LNCAP (cell line): ENCODE results near the gene ARHGAP22.

Experiments
- TF ChIP-seq, protein P1 (sequence below): fragments of 450-650 bp; IDR thresholded peaks from 2 replicates; pipeline ENCODE4 v1.5.1; 2017; ENCODE audit warnings: mild to moderate bottlenecking

The ARHGAP22 gene

DNA sequence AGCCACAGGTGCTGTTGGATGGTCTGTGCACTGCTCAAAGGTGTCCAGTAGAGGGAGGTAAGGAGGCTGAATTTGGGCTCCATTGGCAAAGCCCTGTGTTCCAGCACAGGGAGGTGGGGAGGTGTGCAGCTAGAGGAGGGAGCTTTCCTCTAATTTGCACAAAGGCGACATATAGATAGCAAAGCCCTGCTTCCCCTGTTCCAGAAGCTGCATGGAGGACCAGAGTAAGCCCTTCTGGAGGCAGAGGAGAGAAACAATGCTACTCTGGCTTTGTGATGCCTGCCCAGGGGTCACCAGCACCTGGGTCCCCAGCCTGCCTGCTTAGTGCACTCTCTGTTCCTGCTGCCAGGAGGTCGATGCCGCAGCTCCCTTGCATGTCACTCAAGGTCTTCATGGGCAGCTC, 3.4 kb upstream of the ARHGAP22 start:
- TF ChIP-seq, protein P1, sequence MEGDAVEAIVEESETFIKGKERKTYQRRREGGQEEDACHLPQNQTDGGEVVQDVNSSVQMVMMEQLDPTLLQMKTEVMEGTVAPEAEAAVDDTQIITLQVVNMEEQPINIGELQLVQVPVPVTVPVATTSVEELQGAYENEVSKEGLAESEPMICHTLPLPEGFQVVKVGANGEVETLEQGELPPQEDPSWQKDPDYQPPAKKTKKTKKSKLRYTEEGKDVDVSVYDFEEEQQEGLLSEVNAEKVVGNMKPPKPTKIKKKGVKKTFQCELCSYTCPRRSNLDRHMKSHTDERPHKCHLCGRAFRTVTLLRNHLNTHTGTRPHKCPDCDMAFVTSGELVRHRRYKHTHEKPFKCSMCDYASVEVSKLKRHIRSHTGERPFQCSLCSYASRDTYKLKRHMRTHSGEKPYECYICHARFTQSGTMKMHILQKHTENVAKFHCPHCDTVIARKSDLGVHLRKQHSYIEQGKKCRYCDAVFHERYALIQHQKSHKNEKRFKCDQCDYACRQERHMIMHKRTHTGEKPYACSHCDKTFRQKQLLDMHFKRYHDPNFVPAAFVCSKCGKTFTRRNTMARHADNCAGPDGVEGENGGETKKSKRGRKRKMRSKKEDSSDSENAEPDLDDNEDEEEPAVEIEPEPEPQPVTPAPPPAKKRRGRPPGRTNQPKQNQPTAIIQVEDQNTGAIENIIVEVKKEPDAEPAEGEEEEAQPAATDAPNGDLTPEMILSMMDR: peak; percentile 83

DNA sequence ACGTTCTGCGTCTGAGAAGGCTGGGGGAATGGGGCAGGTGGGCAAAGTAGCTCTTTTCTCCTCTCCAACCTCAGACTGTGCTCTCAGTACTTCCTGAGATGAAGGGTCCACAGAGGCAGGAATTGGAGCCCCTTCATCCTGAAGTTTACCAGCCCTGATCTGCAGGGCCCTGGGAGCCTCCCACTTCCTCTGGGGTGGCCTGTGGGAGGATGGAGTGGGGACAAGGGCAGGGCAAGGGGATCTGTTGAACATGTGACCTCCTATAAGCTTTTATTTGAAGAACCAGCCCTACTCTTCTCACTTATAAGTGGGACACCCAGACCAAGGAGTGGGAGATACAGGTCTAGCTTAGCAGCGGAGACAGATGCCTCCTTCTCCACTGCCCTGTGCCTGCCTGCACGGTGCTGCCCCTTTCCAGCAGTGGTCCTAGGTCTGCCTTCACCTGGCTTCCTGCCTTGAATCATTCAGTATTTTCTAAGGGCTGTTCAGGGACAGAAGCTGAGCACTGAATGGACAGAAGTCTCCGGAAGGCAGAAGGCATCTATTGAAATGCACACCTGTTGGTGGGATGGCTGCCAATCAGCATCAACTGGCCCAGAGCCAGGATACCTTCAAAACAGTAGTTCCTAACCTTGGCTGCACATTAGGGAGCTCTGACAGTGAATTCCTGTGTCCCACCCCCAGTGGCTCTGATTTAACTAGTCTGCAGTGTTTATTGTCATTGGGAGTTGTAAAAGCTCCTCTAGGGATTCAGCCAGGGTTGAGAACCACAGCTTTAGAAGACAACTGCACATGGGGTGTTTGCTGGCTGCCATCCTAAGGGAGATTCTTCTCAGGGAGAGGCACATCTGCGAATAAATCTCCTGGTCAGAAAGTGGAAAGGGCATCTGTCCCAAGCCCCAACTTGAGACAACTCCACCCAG, 2.7 kb upstream of the ARHGAP22 start:
- TF ChIP-seq, protein P1: no peak

DNA sequence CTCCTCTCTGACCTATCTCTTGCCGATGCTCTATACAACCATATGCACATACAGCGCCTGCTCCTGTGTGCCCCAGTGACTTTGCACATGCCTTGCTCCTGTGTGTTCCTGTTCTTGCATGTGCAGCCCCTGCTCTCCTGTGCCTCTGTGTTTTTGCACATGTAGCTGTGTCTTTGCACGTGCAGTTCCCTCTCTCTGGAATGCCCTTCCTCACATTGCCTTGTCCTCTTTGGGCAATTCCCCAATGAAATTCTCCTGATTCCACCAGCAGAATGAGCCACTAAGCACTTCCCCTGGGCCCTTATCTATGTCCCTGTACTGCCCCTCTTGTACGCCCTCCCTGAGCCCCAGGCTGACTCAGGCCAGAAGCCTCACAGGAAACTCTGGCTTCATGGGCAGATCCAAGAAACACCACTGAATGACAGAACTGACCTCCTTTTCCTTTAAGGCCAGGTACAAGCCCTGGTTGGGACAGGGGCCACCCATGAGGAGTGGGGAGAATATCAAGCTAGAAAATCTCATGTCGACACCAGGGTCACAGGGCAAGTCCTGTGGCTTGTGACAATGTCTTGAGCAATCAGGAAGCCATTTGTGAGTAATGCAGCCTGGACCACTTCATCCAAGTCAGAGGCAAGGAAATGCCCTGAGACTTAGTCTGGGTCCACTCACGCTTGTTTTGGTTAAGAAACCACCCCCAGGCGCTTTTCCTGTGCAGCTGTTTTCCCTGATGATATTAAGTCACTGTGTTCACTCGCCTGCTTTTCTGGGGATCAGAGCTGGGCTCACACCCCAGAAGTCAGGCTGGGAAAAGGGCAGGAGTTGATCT, 1.9 kb upstream of the ARHGAP22 start:
- TF ChIP-seq, protein P1: no peak

DNA sequence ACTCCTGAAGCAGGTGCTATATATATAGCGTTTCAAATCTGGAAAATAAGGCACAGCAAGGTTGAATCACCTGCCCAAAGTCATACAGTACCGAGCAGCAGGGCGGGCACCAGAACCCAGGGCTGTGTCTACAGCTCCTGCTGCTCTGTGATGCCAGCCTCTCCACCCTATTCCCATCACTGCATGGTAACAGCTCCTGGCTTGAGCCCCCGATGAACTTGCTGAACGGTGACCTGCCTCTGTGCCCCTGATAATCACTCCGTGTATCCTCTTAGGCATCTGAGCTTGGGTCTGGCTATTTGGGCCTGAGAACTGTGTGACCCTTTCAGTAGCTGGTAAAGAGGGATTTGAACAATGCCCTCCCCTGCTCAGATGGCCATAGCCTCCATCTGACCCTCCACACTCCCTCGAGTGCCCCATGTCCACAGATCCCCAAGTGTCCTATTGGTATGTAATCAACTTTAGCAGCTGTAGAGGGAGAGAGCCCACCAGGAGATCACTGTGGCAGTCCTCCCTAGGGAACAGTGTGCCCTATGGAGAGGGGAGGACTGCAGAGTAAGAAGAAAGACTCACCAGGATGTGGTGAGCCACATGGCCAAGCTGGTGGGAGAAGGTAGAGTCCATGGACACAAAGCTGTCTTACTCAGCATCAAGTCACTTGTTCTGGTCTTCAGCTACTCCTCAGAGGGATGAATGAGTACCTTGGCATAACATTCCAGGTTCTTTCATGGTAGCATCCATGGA, 1.1 kb upstream of the ARHGAP22 start:
- TF ChIP-seq, protein P1: no peak

DNA sequence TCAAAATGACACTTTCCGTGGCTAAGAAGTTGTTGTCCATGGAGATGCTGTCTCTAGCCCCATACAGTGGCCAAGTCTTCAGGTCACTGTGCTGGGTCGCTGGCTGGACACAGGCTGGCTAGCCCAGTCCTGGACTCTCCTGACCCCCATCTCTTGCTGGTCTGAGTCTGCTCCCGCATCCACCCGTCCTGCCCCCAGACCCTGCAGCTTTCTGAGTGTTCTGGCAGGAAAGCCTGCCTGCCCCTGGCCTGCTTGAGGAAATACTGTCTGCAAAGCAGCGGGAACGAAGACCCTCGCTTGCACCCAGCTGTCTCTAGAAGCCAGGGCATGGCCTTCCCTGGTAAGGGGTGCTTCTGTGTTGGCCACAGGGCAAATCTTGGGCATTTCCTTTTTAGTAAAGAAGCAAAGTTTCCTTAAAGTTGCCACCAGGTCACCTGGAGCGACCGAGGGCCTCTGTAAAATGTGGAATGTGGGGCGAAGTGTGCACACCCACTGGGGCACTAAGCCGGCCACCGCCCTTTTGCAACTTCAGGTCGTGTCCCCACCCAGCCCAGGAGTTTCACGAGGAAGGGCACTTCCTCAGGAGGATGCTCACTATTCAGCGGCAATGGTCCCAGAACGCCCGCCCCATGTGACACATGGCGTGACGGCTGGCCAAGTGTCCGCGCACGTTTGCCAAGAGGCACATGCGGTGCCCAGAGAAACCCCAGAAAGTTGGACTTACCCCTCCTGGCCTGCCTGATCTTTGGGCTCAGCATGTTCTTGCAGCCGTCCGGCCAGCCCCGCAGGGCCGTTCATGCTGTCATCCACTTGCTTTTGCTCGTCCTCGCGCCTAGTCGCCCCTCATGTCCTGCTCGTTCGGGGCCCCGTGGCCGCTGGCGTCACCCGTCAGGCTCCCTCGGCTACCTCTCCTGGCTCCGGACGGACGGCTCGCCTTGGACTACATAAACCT, 558 bp downstream of the ARHGAP22 start:
- TF ChIP-seq, protein P1: no peak

DNA sequence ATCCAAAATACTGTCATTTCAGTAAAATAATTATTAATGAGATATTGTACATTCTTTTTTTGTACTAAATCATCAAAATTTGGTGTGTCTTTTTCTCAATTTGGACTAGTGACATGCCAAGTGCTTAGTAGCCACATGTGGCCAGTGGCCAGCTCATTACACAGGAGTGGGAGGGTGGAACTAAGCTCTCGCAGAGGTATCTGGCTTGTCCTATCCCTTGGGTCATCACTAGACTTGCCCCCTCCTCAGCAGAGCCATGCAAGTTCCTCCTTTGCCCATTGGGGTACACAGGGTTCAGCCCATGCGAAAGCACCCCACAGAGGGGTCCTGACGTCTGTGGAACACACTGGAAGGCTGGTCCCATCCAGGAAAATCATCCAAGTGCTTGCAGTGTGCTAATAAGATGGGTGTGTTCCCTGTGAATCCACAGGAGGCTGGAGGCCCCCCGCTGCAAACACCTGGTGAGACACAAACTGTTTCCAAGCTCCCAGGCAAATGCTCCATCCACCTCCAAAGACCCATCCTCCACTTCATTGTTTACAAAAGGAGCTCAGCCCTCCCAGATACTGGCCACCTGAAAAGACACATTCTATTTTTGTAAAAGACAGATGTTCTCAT, 1.3 kb downstream of the ARHGAP22 start:
- TF ChIP-seq, protein P1: no peak
